Activated CD4-positive, alpha-beta T cell treated with anti-CD3 and anti-CD28 coated beads for 48 hours (primary cell): Measurements from ENCODE around the gene LCLAT1.
A peak's percentile ranks its signal among the peaks of the same experiment; 100 is the strongest.

Experiments
- DNase-seq: peaks from one replicate; pipeline ENCODE4 v3.0.0-alpha.2; 2020

The LCLAT1 gene

DNA sequence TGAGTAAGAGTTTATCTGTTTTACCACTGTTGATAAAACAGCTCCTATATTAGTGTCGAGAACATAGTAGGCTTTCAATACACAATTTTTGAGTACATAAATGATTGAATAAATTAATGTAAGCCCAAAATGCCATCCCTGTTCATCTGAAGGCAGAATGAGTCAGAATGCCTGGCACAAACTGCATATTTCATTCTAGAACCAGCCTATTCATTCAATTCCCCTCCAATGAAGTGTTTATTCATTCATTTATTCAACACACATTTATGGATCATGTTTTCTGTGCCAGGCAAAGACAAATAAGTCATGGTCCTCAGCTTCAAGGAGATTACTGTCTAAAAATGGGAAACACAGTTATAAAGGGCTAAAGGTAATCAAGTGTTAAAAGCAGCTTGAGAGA, 22.8 kb upstream of the LCLAT1 start:
- no peak for DNase-seq

DNA sequence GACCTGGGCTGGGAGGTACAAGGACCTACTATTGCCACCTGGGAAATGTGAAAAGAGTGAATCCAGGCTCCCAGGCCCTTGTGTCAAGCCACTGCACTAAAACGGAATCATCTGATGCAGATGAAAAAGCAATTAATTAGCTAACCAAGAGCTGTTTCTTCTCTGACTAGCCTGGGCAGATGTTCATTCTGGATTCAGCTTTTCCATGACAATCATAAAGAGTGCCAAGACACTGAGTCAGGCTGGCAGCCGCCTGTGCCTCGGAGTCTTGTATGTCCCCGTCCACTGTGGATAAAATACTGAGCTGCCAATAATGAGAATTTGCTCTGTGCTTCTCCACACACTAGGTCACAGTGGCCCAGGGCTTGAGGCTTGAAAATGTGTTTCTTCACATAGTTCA, 21.7 kb upstream of the LCLAT1 start:
- DNase-seq: no peak

DNA sequence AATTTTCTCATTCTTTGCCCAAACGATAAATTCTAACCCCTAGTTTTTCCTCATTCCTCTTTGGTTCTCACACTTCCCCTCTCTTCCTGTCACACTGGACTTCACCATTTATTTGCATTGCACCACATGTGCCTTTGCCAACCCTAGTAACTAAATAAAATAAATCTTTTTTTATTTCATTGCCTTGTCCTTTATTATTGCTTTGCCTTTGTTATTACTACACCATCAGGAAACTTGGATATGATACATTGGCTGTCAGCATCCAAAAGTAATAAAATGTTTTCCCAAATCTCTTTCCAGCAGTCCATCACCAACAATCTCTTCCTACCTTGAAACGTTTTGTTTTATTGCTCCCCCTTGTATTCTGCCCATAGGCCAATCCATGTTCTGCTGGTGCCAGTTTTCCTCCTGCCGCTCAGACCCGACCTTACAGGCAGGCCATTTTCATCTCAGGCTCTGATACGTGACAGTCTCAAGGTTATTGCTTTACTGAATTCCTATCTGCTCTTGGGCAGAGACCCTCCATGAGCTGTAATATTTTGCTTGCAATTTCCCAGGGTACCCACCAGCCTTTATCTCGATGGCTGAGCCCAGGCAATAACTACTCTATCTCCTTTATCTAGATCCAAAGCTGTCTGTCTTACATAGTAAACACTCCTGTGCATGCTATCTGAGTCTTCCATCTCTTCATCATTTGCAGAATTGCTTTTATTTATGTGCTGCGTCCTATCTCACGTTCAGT, 19.3 kb upstream of the LCLAT1 start:
- DNase-seq: no peak

DNA sequence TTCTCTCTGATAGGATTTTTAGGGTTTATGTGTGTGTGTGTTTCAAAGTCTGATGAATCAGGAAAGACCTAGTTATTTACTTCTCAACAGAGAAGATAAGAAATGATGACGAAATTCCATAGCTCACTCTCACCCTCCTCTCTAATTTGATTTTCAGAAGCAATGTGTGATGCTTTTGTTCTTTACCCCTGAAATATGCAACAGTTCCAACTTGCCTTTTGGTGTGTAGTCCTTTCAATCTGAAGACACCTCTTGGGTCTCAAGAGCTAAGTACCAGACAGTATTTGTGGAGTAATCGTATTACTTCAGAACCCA, 18.7 kb upstream of the LCLAT1 start:
- DNase-seq: no peak

DNA sequence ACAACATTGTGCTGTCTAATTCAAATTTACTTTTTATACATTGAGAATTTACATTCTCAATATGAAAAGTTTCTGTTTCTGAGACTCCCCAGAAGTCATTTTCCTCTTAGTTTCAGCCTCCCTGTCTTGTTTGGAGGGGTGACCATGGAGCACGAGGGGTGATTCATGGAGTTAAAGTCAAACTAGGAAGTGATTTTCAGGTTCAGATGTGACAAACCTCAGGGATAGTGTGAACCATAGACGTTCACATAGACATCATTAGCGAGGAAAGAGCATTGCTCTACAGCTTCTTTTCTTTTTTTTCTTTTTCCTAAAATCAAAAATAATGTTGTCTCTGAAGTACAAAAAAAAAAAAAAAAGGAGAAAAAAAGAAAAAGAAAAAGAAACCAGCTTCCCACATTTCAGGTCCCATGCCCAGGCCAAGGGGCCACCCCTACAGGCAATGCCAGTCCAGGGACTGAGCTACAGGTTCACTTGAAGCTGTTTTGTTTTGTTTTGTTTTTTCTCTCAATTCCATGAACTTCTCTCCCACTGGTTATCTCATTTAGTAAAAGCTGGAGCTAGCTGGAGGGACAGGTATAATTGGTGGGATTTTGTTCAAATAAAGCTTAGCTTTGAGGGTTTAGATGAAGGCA, 18.1 kb upstream of the LCLAT1 start:
- DNase-seq: peak; percentile 32

DNA sequence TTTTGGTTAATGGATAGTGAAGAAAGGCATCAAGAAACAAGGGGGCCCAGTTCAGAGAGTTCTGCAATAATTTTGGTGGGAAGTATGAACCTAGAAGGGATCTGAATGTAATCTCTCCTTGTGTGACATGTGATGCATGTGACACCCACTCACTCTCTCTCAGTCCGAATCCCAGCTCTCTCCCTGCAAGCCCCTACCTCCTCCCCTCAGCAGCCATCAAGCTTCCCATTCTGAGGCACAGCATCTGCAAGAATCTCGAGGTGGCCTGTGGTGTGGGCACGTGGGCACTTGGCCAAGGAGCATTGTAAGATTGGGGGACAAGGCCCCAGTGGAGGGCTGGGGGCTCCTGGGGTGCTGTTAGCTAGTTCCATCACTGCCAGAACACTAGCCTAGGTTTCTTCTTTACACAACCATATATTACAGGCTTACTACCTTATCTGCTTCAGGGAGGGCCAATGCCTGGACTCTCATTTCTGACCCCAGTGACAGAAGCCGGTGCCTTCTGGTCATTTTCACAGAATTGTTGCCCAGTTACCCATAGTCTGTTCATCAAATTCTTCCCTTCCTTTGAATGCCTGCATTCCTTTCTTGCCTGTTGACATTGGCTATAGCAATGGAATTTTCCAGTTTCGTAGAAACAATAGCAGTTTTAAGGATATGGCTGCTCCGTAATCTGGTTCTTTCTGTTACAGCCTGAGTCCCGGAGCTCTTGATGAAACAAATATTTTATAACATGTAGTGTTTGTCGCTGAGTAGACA, 13.3 kb upstream of the LCLAT1 start:
- DNase-seq: no peak

DNA sequence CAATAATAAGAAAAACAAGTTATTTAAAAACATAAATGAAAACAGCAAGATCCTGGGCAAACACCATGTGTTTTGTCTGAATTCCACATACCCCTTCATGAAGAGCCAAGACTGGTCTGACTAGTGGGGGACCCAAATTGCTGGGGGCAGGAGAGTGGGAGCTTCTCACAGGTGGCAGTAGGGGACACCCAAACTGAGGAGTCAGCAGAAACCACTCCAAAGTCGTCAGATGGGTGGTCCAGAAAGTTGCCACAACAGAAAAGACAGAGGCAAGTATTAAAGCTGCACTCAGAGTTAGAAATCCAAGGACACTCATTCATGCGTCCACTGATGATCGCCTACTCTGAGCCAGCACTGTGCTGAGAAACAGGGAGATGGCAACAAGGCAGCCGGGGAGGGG, 12.3 kb upstream of the LCLAT1 start:
- DNase-seq: no peak

DNA sequence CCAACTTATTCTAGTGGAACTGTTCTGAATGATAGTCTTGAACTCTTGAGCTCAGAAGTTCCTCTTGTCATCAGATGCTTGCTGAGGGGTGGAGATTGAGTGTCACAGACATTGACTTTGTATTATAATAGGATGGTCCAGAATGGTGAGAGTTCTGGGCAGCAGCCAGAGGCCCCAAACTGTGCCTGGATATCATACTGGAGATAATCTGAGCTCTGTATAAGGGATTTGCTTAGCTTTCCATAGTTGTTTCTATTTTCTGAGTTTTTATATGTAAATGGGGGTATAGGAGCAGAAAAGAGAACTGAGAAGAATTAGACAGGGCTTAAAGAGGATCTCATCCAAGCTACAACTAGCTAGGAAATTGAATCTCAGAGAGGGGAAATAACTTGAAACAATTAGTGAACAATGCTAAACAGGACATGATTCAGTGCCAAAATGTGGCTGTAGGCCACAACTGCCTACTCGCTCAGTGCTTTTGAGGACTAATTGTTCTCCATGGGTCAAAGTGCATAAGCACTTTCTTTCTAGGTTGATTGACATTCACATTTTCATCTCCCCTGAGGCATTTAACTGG, 10.1 kb upstream of the LCLAT1 start:
- DNase-seq: no peak

DNA sequence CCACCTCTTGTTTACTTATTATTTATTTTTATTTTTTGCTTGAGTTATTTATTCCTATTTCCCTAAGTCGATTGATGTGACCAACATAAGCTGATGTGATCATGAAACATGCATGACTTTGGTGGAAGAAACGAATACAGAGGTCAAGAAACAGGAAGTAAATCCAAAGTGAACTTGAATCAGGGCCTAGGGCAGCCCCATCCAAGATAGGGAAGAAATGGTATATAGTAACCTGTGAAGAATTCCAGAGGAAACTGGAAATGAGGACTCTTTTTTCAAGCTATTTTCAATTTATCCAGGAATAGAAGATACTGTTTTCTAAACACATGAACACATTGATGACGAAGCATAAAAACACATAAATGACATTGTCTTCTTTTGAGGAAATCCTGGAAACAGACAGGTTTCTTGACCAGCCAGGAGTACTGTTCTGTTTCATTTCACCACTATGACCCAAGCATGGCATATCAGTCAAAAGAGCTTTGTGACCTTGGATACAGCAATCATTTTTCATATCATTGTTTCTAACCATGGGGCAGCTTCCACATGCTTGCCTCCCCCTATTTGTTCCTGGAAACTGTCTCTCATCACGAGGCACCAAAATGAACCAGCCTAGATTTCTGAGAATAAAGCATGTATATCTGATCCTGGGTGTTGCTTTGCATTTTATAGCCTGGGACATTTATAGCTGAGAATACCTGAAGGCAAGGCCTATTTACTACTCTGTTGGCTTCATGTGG, 9.1 kb upstream of the LCLAT1 start:
- no peak for DNase-seq

DNA sequence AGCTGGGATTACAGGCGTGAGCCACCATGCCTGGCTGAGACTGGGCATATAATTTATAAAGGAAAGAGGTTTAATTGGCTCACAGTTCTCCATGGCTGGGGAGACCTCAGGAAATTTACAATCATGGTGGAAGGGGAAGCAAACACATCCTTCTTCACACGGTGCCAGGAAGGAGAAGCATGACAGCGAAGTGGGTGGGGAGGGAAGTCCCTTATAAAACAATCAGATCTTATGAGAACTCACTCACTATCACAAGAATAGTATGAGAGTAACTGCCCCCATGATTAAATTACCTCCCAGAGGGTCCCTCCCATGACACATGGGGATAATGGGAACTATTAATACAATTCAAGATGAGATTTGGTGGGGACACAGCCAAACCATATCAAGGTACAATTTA, 7.8 kb upstream of the LCLAT1 start:
- DNase-seq: no peak

DNA sequence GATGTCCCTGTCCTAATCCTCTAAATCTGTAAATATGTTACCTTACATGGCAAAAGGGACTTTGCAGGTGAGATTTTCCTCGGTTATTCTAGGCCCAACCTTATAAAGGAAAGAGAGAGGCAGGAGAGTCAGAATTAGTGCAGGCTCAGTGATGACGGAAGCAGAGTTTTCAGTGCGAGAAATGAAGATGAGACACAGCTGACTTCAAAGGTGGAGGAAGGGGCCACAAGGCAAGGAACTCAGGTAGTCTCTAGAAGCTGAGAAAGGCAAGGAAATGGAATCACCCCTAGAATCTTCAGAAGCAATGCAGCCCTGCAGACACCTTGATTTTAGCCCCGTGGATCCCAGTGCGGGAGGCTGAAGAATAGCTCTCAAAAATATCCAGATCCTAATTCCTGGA, 7.2 kb upstream of the LCLAT1 start:
- no peak for DNase-seq

DNA sequence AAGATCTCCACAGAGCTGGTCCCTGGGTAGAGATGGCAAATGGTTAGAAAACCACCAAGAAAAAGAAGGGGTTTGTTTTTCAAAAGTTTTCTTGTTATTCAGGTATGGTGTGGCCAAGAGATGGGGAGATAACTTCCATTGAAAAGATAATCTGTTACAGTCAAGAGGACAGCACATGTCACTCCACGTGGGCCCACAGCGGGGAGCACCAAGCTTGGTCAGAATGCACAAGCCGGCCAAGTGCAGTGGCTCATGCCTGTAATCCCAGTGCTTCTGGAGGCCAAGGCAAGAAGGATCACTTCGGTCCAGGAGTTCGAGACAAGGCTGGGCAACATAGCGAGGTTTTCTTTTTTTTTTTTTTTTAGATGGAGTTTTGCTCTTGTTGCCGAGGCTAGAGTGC, 6.0 kb upstream of the LCLAT1 start:
- no peak for DNase-seq

DNA sequence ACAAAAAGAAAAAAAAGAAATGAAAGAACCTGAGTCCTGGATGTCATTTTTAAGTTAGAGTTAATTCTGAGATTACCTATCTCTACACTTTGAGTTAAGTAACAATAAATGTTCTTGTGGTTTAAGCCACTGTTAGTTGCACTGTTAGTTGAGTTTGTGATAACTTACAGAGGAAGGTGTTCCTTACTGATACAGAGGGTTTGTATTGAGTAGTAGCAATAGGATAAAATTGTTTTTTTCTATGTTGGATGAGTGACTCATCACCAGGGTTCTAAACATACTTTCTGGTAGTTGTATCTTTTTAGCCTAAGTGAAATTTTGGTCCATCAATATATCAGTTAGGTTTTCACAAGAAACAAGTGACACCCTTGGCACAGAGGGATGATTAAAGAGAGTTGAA, 4.0 kb upstream of the LCLAT1 start:
- DNase-seq: no peak

DNA sequence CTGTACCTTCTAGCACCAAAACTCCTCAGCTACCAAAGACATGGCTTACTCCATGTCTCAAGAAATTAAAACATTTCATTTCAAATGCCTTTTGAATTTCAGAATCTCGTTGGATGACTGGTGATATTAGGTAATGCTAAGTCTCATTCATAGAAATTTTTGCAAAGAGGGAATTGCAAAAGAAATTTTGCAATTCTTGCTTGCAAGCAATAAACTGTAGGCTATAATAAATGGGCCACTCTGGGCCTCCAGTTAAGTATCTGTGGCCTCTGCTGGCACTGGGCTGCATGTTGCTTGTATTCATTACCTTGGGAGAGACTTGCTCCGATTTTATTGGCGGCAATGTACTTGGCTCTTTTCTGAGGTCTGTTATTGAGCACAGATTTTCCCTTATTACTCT, 2.8 kb upstream of the LCLAT1 start:
- no peak for DNase-seq

DNA sequence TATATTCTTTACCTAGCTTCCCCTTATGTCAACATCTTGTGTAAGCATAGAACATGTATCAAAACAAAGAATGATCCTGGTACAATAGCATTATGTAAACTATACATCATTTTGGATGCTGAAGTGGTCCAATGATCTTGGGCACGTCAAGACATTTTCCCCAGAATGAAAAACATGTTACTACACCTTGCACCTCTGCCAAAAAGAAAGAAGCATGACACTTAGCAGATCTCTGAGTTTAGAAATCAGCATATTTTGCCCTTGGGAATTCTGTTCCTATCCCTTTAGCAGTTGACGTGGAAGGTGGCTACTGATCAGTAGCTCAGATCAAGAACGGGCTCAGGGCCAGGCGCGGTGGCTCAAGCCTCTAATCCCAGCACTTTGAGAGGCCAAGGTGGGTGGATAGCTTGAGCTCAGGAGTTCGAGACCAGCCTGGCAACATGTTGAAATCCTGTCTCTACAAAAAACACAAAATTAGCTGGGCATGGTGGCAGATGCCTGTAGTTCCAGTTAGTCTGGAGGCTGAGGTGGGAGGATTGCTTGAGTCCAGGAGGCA, 1.7 kb upstream of the LCLAT1 start:
- DNase-seq: no peak

DNA sequence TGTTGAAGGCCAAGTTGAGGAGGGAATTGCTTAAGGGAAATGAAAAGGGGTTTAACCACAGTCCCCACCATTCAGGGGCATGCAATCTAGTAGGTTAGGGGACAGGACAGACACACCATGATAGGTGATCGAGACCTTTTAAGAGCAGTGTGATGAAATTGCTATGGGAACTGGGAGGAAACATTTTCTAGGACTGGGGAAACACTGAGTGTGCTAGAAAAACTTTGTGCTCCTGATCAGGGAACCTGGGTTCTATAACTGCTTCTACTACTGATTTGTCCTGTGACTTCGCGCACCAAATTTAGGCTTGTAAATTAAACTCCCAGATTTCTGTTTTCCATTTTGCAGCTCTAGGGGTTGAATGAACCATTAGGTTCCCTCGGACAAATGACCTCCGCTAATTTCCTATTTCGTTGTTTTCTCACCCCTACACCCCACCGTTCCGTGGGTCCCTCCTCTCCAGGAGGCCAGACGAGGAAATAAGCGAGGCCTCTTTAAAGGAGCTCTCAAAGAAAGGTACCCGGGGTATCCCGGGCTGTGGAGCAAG, 371 bp upstream of the LCLAT1 start:
- DNase-seq: no peak

DNA sequence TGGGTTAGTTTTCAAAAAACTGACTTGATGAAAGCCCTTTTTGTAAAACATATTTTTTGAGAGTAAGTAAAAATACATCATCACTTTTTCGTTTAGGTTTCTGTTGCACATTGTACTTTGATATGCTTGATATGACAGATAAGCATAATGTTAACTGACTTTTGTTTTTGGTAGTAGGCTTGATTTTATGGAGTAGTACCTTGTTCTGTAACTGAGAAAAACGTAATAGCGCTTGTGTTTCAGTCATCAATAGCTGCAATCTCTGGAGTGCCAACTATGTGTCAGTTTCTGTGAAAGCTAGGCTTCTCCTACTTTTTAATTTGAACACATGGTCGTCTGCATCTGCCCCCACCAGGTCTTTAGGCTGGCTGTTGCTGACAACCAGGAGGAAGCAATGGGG, 1.3 kb downstream of the LCLAT1 start:
- DNase-seq: peak; percentile 20

DNA sequence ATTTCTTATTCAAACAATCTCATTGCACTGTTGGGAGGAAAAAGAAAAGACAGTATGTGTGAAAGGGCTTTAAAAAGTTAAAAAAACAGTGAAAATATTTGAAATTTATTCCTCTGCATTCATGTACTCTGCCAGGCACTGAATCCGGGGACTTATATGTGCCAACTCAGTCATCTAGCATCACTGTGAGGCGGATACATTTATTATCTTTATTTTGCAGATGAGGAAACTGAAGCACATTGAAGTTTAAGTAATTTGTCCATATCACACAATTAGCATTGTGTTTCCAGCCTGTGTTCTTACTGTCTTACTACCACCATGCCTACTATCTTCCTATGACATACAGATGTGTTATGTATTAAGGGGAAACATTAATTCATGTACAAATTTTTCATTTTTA, 1.8 kb downstream of the LCLAT1 start:
- DNase-seq: no peak

DNA sequence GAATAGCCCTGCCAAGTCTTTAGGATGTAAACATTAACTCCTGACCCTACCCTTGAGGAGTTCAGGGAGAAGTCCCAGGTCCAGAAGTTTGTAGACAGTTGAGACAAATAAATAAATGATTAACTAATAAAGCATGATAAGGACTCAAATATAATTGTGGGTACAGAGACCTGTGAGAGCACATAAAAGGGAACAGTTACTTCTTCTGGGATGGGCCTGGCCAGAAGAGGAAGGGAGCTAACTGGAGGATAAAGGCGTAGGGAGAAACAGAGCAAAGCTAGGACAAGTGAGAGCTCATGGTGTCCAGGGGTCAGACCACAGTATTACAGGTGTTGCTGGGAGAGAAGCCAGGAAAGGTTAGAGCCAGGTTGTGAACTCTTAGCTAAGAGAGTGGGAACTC, 3.0 kb downstream of the LCLAT1 start:
- no peak for DNase-seq

DNA sequence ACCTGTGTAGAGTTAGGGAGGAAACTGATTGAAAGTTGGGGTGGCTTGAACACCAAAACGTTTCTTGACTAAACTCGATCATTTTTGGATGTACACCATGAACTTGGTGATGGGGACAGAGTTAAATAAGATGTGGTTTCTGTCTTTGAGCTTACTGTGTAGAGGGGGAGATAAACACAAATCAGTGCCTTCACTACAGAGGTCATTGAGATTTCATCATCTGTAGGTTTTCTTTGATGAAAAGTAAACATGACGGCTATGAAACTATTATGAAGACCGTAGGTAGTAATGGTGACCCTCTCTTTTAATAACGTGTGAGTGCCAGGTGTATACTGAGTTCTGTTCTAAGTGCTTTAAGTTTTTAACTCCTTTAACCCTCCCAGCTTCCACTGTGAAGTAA, 6.5 kb downstream of the LCLAT1 start:
- DNase-seq: no peak

DNA sequence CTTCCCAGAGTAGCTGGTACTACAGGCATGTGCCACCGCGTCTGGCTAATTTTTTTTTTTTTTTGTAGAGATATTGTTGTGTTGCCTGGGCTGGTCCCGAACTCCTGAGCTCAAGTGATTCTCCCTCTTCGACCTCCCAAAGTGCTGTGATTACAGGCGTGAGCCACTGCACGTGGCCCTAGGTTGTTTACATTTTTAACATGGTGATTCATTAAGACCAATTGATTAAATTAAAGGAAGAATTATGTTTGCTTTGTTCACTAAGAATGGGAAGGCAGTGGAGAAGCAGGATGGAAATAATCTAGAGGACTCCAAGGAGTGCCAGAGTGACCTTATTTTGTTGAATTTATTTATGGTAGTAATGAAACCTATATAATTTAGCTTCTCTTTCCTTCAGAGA, 7.5 kb downstream of the LCLAT1 start:
- DNase-seq: no peak

DNA sequence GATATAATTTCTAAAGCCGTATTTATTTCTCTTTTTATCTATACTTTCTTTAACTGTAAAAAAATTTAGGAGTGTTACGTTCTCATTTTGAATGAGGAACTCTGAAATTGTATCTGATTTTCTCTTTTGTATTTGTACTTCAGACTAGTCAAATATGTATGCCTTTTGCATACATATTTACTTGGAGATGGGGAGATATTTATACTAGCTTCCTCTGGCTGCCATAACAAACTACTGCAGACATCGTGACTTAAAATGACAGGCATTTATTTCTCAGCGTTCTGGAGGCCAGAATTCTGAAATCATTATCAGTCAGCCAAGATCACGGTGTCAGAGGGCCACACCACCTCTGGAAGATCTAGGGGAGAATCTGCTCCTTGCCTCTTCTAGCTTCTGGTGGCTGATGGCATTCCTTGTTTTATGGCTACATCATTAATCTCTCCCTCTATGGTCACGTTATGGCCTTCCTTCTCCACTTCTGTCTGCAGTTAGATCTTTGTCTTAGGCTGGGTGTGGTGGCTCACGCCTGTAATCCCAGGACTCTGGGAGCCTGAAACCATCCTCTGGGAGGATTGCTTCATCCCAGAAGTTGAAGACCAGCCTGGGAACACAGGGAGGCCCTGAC, 8.2 kb downstream of the LCLAT1 start:
- no peak for DNase-seq
